HepG2 (cell line): Measurements from ENCODE around the gene TAS1R1. TPM values are rescaled to one million over a fixed set of nuclear protein-coding genes. Genes with fewer than 3 reads are reported as not detected.

ENCODE experiments used
- ATAC-seq: fragments of 200-7000 bp; cut with Tn5 transposase; 3 replicates; pipeline ENCODE4 v1.9.1; 2020; ENCODE audit warnings: mild to moderate bottlenecking, moderate library complexity
- BruUV-seq: library from RNA; stranded (reverse); fragments of 400-500 nt; replicated peaks from 2 replicates; lab custom pipeline; 2021; lab: Mats Ljungman, UMichigan
- CTCF ChIA-PET: fragments of 300-600 bp; formaldehyde crosslinking; extraction: SDS; loops from one replicate; lab custom pipeline; 2021; ENCODE audit warnings: low total read pairs, inconsistent platforms, low intra/inter-chr PET ratio; lab: Yijun Ruan, JAX
- POLR2A ChIA-PET: fragments of 350-600 bp; sonication (Branson Sonifier 250); formaldehyde crosslinking; loops from one replicate; lab custom pipeline; 2020; ENCODE audit warnings: antibody characterized with exemption, inconsistent platforms; lab: Yijun Ruan, JAX
- DNase-seq: peaks from one replicate; pipeline ENCODE4 v3.0.0-alpha.2; 2015; ENCODE audit warnings: low spot score
- FAIRE-seq: peaks from 3 replicates; lab custom pipeline; 2011; peaks lifted over from hg19 to GRCh38; lab: Jason Lieb, UNC
- H2AFZ ChIP-seq: one replicate; pipeline ENCODE4 v1.6.1; 2011; ENCODE audit warnings: low read length, inconsistent platforms
- H3K27ac ChIP-seq: fragments of 300-600 bp; 3 replicates; pipeline ENCODE4 v1.8.0; 2011; ENCODE audit warnings: mixed run types, mild to moderate bottlenecking, mixed read lengths, low read length, inconsistent platforms; ENCODE audit not compliant: insufficient read depth; ENCODE audit errors: extremely low read length
- H3K27me3 ChIP-seq, 2 experiments: fragments of 200-600 bp in 1 of 2; 2 replicates in 1 of 2; 3 replicates in 1 of 2; pipeline versions ENCODE4 v1.6.0 to v1.8.0; 2011; ENCODE audit warnings: low read length in 2 of 2, mild to moderate bottlenecking in 2 of 2, moderate library complexity in 2 of 2, inconsistent platforms in 1 of 2; ENCODE audit not compliant: insufficient read depth in 2 of 2, control insufficient read depth in 1 of 2
- H3K36me3 ChIP-seq, 2 experiments: fragments of 200-600 bp in 1 of 2; replicated peaks in 1 of 2; 2 replicates in 1 of 2; 3 replicates in 1 of 2; pipeline versions ENCODE4 v1.5.1 to v1.8.0; 2011; ENCODE audit warnings: low read length in 2 of 2, inconsistent platforms in 1 of 2; ENCODE audit not compliant: insufficient read depth in 2 of 2, control insufficient read depth in 1 of 2
- H3K4me1 ChIP-seq: 2 replicates; pipeline ENCODE4 v1.5.1; 2012; ENCODE audit warnings: low read length, inconsistent platforms; ENCODE audit not compliant: insufficient read depth
- H3K4me2 ChIP-seq: 2 replicates; pipeline ENCODE4 v1.6.0; 2011; ENCODE audit warnings: low read depth, low read length, inconsistent platforms
- H3K4me3 ChIP-seq, 3 experiments: fragments of 200-600 bp in 1 of 3; sonication (generic), shearing (Covaris generic) in 1 of 3; replicated peaks in 1 of 3; 2 replicates each; pipeline ENCODE4 v1.5.1; 2011 to 2016; ENCODE audit warnings: low read length in 3 of 3, inconsistent platforms in 2 of 3, low read depth in 2 of 3, mild to moderate bottlenecking in 2 of 3, control low read depth in 1 of 3, mixed read lengths in 1 of 3; ENCODE audit not compliant: insufficient read depth in 1 of 3
- H3K79me2 ChIP-seq: one replicate; pipeline ENCODE4 v1.6.1; 2011; ENCODE audit warnings: low read length, inconsistent platforms; ENCODE audit not compliant: insufficient read depth
- H3K9ac ChIP-seq: 2 replicates; pipeline ENCODE4 v1.6.0; 2011; ENCODE audit warnings: mild to moderate bottlenecking, low read depth, low read length, inconsistent platforms; ENCODE audit not compliant: insufficient read depth
- H3K9me3 ChIP-seq: 2 replicates; pipeline ENCODE4 v1.5.1; 2012; ENCODE audit warnings: mild to moderate bottlenecking, low read length
- H4K20me1 ChIP-seq: 2 replicates; pipeline ENCODE4 v1.6.0; 2011; ENCODE audit warnings: inconsistent platforms, mild to moderate bottlenecking, low read length, moderate library complexity; ENCODE audit not compliant: insufficient read depth
- ATF3 ChIP-seq: sonication (generic); formaldehyde crosslinking; IDR thresholded peaks from 2 replicates; pipeline ENCODE4 v1.4.0; 2020; ENCODE audit warnings: missing genetic modification reagents
- FOXK1 ChIP-seq: sonication (generic); formaldehyde crosslinking; IDR thresholded peaks from 2 replicates; pipeline ENCODE4 v1.4.0; 2020; ENCODE audit warnings: low read depth, missing genetic modification reagents, borderline replicate concordance
- SP5 ChIP-seq: IDR thresholded peaks from 2 replicates; pipeline ENCODE4 v1.6.1; 2016; ENCODE audit warnings: low read depth, borderline replicate concordance
- TBX2 ChIP-seq: sonication (generic); formaldehyde crosslinking; IDR thresholded peaks from 2 replicates; pipeline ENCODE4 v1.5.0; 2020; ENCODE audit warnings: missing genetic modification reagents, mild to moderate bottlenecking, borderline replicate concordance
- U2AF1 ChIP-seq: fragments of 200-400 bp; formaldehyde crosslinking; optimal IDR thresholded peaks from 2 replicates; pipeline ENCODE3; 2017; ENCODE audit warnings: mild to moderate bottlenecking, low read depth, low read length
- ZFP90 ChIP-seq: sonication (generic); formaldehyde crosslinking; IDR thresholded peaks from 2 replicates; pipeline ENCODE4 v1.8.0; 2022; ENCODE audit warnings: missing genetic modification reagents, mild to moderate bottlenecking, inconsistent platforms, borderline replicate concordance
- ZHX1 ChIP-seq: sonication (generic); formaldehyde crosslinking; IDR thresholded peaks from 2 replicates; pipeline ENCODE4 v1.8.1; 2022; ENCODE audit warnings: low read depth, mild to moderate bottlenecking, missing genetic modification reagents
- ZNF232 ChIP-seq: sonication (generic); formaldehyde crosslinking; IDR thresholded peaks from 2 replicates; pipeline ENCODE4 v1.4.0; 2020; ENCODE audit warnings: missing genetic modification reagents, borderline replicate concordance
- ZNF235 ChIP-seq: sonication (generic); formaldehyde crosslinking; IDR thresholded peaks from 2 replicates; pipeline ENCODE4 v1.8.1; 2023; ENCODE audit warnings: mild to moderate bottlenecking, missing genetic modification reagents, borderline replicate concordance
- ZSCAN25 ChIP-seq: sonication (generic); formaldehyde crosslinking; IDR thresholded peaks from 2 replicates; pipeline ENCODE4 v1.8.0; 2022; ENCODE audit warnings: mild to moderate bottlenecking, missing genetic modification reagents
- ZSCAN9 ChIP-seq: IDR thresholded peaks from 2 replicates; pipeline ENCODE4 v1.6.1; 2016; ENCODE audit warnings: borderline replicate concordance
- WGBS: methylation state at CpG from one replicate; pipeline ENCODE4 v1.1.6; 2017; ENCODE audit warnings: low lambda C conversion rate; 5-methylcytosine and 5-hydroxymethylcytosine counted together
- in situ Hi-C: cut with HindIII; loops from 2 replicates; pipeline ENCODE4 v1.10.0; 2017; ENCODE audit warnings: low pct_unique_long_range_greater_than_20kb; ENCODE audit not compliant: extremely low pct_ligation_motif_present
- intact Hi-C: fragments of 100-400 bp; cut with micrococcal nuclease; formaldehyde crosslinking; loops from one replicate; pipeline ENCODE4 v1.10.0; 2022; ENCODE audit not compliant: unreplicated experiment
- polyA plus RNA-seq, 8 experiments: library from polyadenylated mRNA; depleted of rRNA in 3 of 8; stranded (reverse) in 7 of 8; unstranded in 1 of 8; fragments of >200 nt; fragmentation: Illumina TruSeq in 4 of 8; extraction: Trizol in 4 of 8; gene quantifications; 2 replicates each; pipeline versions ENCODE4 v1.2.1 to v1.2.3, GENCODE V29; 2011 to 2016; ENCODE audit warnings: low read depth in 4 of 8, missing spikeins in 1 of 8, mixed read lengths in 1 of 8; ENCODE audit not compliant: insufficient read depth in 1 of 8
- total RNA-seq, 5 experiments: library from RNA; depleted of rRNA; stranded (reverse); fragments of >200 nt; fragmentation: Illumina TruSeq; extraction: Trizol; gene quantifications; 2 replicates each; pipeline ENCODE4 v1.2.3, GENCODE V29; 2016; ENCODE audit warnings: low read depth in 1 of 5
- TF ChIP-seq, protein P1 (sequence below): sonication (generic); formaldehyde crosslinking; IDR thresholded peaks from 2 replicates; pipeline ENCODE4 v1.5.1; 2020; ENCODE audit warnings: mild to moderate bottlenecking, missing genetic modification reagents, moderate library complexity

TAS1R1 gene
- total and polyA plus RNA-seq, 2 of the 13 experiments (the other 11 are each of a cell fraction or from before 2014, with no cell fraction given), result 1.4 to 1.6 TPM

- TF ChIP-seq ZFP90 (CRISPR knock-in tag), result 0 out of 2 replicates have a peak, but pooled peaks have one; percentile 15
- no peak for TF ChIP-seq U2AF1
- TF ChIP-seq, all 625 proteins: peak for 7
Observed at GRCh38 chr1:6600410-6601048, 45.4 kb downstream of the TAS1R1 start (continued).

GRCh38 chr1:6601049-6601922, 46.2 kb downstream of the TAS1R1 start:
- no TSS peak for BruUV-seq
- Histone ChIP-seq H3K9me3 (no peaks in the 10 kb centered on the region), H3K27me3 (no peaks in the 10 kb centered on the region; a peak in 1 of 5 replicates), H3K36me3 (peaks cover 19 to 32% of the 10 kb centered on the region in 2 experiments), H3K4me1 (peaks cover 59% of the 10 kb centered on the region), H3K4me3 (peak overlapping the region; percentile 77 to 93 (median 92)), H2AFZ (no peak overlapping the region), H3K9ac (peak overlapping the region; percentile 87), H3K27ac (peak overlapping the region; percentile 100), H3K79me2 (peaks cover 53% of the 10 kb centered on the region), H3K4me2 (peak overlapping the region; percentile 97), H4K20me1 (peaks cover 44% of the 10 kb centered on the region)
- ATAC-seq (peak; percentile 46), FAIRE-seq (peak; percentile 89), DNase-seq (peak; percentile 89)
- WGBS, result 0% methylated on average over 25 of the region's 40 CpGs
- in situ Hi-C loops, result no loop called here
- intact Hi-C loops, result loop anchor here (2.0 kb wide), 1 partner anchor 22 kb away; the partner anchor contains the start of gene ZBTB48
- ChIA-PET POLR2A (interaction anchor here (1.3 to 7.1 kb wide), 9 partner anchors 10 to 110 kb away, joined by 4 to 113 read pairs (median 8); partner anchors contain the start of genes NOL9, PHF13, PLEKHG5 and TAS1R1), CTCF (interaction anchor here (1.3 kb wide), 1 partner anchor 47 kb away, joined by 5 read pairs; the partner anchor contains the start of gene NOL9)
- TF ChIP-seq FOXK1 (CRISPR knock-in tag) (peak; percentile 89; the same call in 1 of the 2 replicates), ZNF235 (CRISPR knock-in tag) (no peak), ATF3 (CRISPR knock-in tag) (no peak), TBX2 (CRISPR knock-in tag) (peak; percentile 41; the same call in 1 of the 2 replicates), ZSCAN9 (CRISPR knock-in tag) (no peak), ZSCAN25 (CRISPR knock-in tag) (0 out of 2 replicates have a peak, but pooled peaks have one; percentile 51), ZNF232 (peak; percentile 59; the same call in 1 of the 2 replicates), SP5 (CRISPR knock-in tag) (peak; percentile 33; the same call in 1 of the 2 replicates), ZHX1 (CRISPR knock-in tag) (no peak)
- TF ChIP-seq, protein P1, sequence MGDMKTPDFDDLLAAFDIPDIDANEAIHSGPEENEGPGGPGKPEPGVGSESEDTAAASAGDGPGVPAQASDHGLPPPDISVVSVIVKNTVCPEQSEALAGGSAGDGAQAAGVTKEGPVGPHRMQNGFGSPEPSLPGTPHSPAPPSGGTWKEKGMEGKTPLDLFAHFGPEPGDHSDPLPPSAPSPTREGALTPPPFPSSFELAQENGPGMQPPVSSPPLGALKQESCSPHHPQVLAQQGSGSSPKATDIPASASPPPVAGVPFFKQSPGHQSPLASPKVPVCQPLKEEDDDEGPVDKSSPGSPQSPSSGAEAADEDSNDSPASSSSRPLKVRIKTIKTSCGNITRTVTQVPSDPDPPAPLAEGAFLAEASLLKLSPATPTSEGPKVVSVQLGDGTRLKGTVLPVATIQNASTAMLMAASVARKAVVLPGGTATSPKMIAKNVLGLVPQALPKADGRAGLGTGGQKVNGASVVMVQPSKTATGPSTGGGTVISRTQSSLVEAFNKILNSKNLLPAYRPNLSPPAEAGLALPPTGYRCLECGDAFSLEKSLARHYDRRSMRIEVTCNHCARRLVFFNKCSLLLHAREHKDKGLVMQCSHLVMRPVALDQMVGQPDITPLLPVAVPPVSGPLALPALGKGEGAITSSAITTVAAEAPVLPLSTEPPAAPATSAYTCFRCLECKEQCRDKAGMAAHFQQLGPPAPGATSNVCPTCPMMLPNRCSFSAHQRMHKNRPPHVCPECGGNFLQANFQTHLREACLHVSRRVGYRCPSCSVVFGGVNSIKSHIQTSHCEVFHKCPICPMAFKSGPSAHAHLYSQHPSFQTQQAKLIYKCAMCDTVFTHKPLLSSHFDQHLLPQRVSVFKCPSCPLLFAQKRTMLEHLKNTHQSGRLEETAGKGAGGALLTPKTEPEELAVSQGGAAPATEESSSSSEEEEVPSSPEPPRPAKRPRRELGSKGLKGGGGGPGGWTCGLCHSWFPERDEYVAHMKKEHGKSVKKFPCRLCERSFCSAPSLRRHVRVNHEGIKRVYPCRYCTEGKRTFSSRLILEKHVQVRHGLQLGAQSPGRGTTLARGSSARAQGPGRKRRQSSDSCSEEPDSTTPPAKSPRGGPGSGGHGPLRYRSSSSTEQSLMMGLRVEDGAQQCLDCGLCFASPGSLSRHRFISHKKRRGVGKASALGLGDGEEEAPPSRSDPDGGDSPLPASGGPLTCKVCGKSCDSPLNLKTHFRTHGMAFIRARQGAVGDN (CRISPR knock-in tag), result peak; percentile 15; the same call in 1 of the 2 replicates
